Neural cell (in vitro differentiated cells): ENCODE measurements around the gene SLC11A2. TPM values are rescaled to one million over a fixed set of nuclear protein-coding genes. Genes with fewer than 3 reads are reported as not detected.

Experiments
- H2AFZ ChIP-seq: fragments of 200-600, 300-800 bp; sonication (generic), shearing (Covaris generic); 2 replicates; pipeline ENCODE4 v1.6.0; 2014; ENCODE audit warnings: low read depth, mild to moderate bottlenecking, antibody characterized with exemption, low read length, moderate library complexity
- H3F3A ChIP-seq: fragments of 200-600 bp; shearing (Covaris generic); 2 replicates; pipeline ENCODE4 v1.6.1; 2016; ENCODE audit warnings: mild to moderate bottlenecking, moderate library complexity, mixed read lengths, antibody characterized with exemption, low read length; ENCODE audit not compliant: insufficient read depth, poor library complexity, severe bottlenecking
- H3K27ac ChIP-seq: fragments of 200-600, 300-800 bp; sonication (generic), shearing (Covaris generic); 2 replicates; pipeline ENCODE4 v1.5.1; 2014; ENCODE audit warnings: mild to moderate bottlenecking, low read length, moderate library complexity
- H3K27me3 ChIP-seq: fragments of 300-800, 200-600 bp; sonication (generic), shearing (Covaris generic); 2 replicates; pipeline ENCODE4 v1.6.0; 2014; ENCODE audit warnings: mild to moderate bottlenecking, low read depth, low read length, moderate library complexity; ENCODE audit not compliant: insufficient read depth
- H3K36me3 ChIP-seq: fragments of 300-800, 200-600 bp; sonication (generic), shearing (Covaris generic); 2 replicates; pipeline ENCODE4 v1.5.1; 2014; ENCODE audit warnings: mild to moderate bottlenecking, antibody characterized with exemption, low read length, moderate library complexity; ENCODE audit not compliant: insufficient read depth
- H3K4me2 ChIP-seq: fragments of 300-800, 200-600 bp; sonication (generic), shearing (Covaris generic); 2 replicates; pipeline ENCODE4 v1.6.0; 2014; ENCODE audit warnings: mild to moderate bottlenecking, low read length
- H3K4me3 ChIP-seq: fragments of 300-800, 200-600 bp; sonication (generic), shearing (Covaris generic); 2 replicates; pipeline ENCODE4 v1.5.1; 2014; ENCODE audit warnings: mild to moderate bottlenecking, low read length, moderate library complexity
- H3K79me2 ChIP-seq: fragments of 200-600 bp; shearing (Covaris generic); replicated peaks from 2 replicates; pipeline ENCODE4 v1.6.0; 2014; ENCODE audit warnings: mild to moderate bottlenecking, low read length, moderate library complexity; ENCODE audit not compliant: insufficient read depth
- H3K9ac ChIP-seq: fragments of 300-800, 200-600 bp; sonication (generic), shearing (Covaris generic); 2 replicates; pipeline ENCODE4 v1.6.1; 2016; ENCODE audit warnings: mild to moderate bottlenecking, low read length, mixed read lengths
- H3K9me2 ChIP-seq: fragments of 200-600 bp; shearing (Covaris generic); 2 replicates; pipeline ENCODE4 v1.6.1; 2016; ENCODE audit warnings: mild to moderate bottlenecking, low read length, mixed read lengths; ENCODE audit not compliant: insufficient read depth
- H3K9me3 ChIP-seq: fragments of 200-600, 300-800 bp; sonication (generic), shearing (Covaris generic); 2 replicates; pipeline ENCODE4 v1.6.1; 2016; ENCODE audit warnings: mild to moderate bottlenecking, mixed run types, low read length, moderate library complexity, mixed read lengths
- H4K20me1 ChIP-seq: fragments of 200-600 bp; shearing (Covaris generic); 2 replicates; pipeline ENCODE4 v1.6.1; 2016; ENCODE audit warnings: mild to moderate bottlenecking, mixed run types; ENCODE audit not compliant: insufficient read depth
- EP300 ChIP-seq: fragments of 450-650 bp; conservative IDR thresholded peaks from 2 replicates; pipeline ENCODE4 v1.6.1; 2014; ENCODE audit warnings: antibody characterized with exemption, mild to moderate bottlenecking, moderate library complexity; ENCODE audit not compliant: poor library complexity, severe bottlenecking
- EZH2 ChIP-seq: fragments of 200-600, 300-800 bp; shearing (Covaris generic), sonication (generic); IDR thresholded peaks from 2 replicates; pipeline ENCODE4 v1.6.1; 2014; ENCODE audit warnings: antibody characterized with exemption, low read length, borderline replicate concordance, mild to moderate bottlenecking; ENCODE audit not compliant: insufficient read depth, poor library complexity, severe bottlenecking
- MXI1 ChIP-seq: fragments of 450-650 bp; conservative IDR thresholded peaks from 2 replicates; pipeline ENCODE4 v1.6.1; 2014; ENCODE audit warnings: antibody characterized with exemption, mild to moderate bottlenecking; ENCODE audit not compliant: poor library complexity, severe bottlenecking
- POLR2AphosphoS5 ChIP-seq: IDR thresholded peaks from 2 replicates; pipeline ENCODE4 v1.6.1; 2012
- RAD21 ChIP-seq: fragments of 450-650 bp; conservative IDR thresholded peaks from 2 replicates; pipeline ENCODE4 v1.6.1; 2014; ENCODE audit warnings: antibody characterized with exemption, mild to moderate bottlenecking, moderate library complexity
- SMC3 ChIP-seq: fragments of 450-650 bp; conservative IDR thresholded peaks from 2 replicates; pipeline ENCODE4 v1.6.1; 2014; ENCODE audit warnings: antibody characterized with exemption, mild to moderate bottlenecking, moderate library complexity; ENCODE audit not compliant: poor library complexity
- TAF1 ChIP-seq: IDR thresholded peaks from 2 replicates; pipeline ENCODE4 v1.6.1; 2012; ENCODE audit warnings: low read depth
- polyA plus RNA-seq: library from polyadenylated mRNA; depleted of rRNA; stranded (reverse); fragments of >200 nt; gene quantifications from 2 replicates; pipeline ENCODE4 v1.2.3, GENCODE V29; 2014
- TF ChIP-seq, protein P1 (sequence below): fragments of 450-650 bp; IDR thresholded peaks from 2 replicates; pipeline ENCODE4 v1.5.1; 2014; ENCODE audit warnings: antibody characterized with exemption, mild to moderate bottlenecking, moderate library complexity; ENCODE audit not compliant: poor library complexity, severe bottlenecking
- TF ChIP-seq, protein P2 (sequence below): IDR thresholded peaks from 2 replicates; pipeline ENCODE4 v1.6.1; 2012; ENCODE audit warnings: borderline replicate concordance

SLC11A2 gene
- polyA plus RNA-seq, 1 donor from 2014 or later: 62.3 TPM

DNA sequence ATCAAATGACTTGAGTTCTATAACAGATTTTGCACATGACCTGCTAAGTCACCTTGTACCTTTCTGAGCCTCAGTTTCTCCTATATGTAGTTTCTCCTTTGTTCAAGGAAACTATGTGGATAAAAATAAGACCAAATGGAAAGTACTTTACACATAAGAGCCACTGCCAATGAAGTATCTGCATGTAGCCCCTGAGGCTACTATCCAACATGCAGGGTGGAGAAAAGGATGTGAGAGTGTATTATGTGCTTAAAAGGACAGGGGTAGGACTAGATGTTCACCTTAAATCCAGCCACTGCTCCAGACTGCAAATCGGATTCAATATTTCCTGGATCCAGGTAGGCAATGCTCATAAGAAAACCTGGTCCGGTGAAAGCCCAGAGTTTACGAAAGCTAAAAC, 21.2 kb downstream of the SLC11A2 start:
- no peaks in the 10 kb centered on the region for H3K9me3 ChIP-seq
- H3K36me3 ChIP-seq: no peaks in the 10 kb centered on the region
- no peak overlapping the region for H3K4me2 ChIP-seq
- no peak overlapping the region for H3K9ac ChIP-seq
- no peaks in the 10 kb centered on the region for H3K9me2 ChIP-seq
- H3K79me2 ChIP-seq: no peaks in the 10 kb centered on the region
- no peaks in the 10 kb centered on the region for H3F3A ChIP-seq
- no peak overlapping the region for H3K27ac ChIP-seq
- no peaks in the 10 kb centered on the region for H3K27me3 ChIP-seq
- TF ChIP-seq EP300 (no peak), EZH2 (no peak), TAF1 (no peak), SMC3 (no peak), POLR2AphosphoS5 (no peak), MXI1 (no peak), RAD21 (no peak)
- TF ChIP-seq, protein P1, sequence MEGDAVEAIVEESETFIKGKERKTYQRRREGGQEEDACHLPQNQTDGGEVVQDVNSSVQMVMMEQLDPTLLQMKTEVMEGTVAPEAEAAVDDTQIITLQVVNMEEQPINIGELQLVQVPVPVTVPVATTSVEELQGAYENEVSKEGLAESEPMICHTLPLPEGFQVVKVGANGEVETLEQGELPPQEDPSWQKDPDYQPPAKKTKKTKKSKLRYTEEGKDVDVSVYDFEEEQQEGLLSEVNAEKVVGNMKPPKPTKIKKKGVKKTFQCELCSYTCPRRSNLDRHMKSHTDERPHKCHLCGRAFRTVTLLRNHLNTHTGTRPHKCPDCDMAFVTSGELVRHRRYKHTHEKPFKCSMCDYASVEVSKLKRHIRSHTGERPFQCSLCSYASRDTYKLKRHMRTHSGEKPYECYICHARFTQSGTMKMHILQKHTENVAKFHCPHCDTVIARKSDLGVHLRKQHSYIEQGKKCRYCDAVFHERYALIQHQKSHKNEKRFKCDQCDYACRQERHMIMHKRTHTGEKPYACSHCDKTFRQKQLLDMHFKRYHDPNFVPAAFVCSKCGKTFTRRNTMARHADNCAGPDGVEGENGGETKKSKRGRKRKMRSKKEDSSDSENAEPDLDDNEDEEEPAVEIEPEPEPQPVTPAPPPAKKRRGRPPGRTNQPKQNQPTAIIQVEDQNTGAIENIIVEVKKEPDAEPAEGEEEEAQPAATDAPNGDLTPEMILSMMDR: no peak
- TF ChIP-seq, protein P2, sequence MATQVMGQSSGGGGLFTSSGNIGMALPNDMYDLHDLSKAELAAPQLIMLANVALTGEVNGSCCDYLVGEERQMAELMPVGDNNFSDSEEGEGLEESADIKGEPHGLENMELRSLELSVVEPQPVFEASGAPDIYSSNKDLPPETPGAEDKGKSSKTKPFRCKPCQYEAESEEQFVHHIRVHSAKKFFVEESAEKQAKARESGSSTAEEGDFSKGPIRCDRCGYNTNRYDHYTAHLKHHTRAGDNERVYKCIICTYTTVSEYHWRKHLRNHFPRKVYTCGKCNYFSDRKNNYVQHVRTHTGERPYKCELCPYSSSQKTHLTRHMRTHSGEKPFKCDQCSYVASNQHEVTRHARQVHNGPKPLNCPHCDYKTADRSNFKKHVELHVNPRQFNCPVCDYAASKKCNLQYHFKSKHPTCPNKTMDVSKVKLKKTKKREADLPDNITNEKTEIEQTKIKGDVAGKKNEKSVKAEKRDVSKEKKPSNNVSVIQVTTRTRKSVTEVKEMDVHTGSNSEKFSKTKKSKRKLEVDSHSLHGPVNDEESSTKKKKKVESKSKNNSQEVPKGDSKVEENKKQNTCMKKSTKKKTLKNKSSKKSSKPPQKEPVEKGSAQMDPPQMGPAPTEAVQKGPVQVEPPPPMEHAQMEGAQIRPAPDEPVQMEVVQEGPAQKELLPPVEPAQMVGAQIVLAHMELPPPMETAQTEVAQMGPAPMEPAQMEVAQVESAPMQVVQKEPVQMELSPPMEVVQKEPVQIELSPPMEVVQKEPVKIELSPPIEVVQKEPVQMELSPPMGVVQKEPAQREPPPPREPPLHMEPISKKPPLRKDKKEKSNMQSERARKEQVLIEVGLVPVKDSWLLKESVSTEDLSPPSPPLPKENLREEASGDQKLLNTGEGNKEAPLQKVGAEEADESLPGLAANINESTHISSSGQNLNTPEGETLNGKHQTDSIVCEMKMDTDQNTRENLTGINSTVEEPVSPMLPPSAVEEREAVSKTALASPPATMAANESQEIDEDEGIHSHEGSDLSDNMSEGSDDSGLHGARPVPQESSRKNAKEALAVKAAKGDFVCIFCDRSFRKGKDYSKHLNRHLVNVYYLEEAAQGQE: no peak
- H4K20me1 ChIP-seq: no peaks in the 10 kb centered on the region
- H2AFZ ChIP-seq: no peak overlapping the region
- no peak overlapping the region for H3K4me3 ChIP-seq

DNA sequence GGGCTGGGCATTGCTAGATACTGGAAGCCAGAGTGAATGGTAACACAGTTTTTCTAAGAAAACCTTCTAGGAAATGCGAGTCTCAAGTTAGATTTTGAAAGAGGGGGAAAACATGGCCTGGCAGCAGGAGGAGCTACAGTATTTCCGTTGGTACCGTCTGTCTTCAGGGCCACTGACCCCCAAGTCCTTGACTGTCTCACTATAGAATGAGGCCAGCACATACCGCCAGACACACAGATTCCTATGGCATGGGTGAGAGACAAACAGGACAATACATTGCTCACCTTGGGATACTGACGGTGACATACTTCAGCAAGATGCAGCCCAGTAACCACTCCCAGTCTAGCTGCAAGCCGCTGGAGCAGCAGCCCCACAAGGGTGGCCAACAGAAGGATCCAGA, 21.7 kb downstream of the SLC11A2 start:
- H2AFZ ChIP-seq: no peak overlapping the region
- no peak for TF ChIP-seq RAD21
- TF ChIP-seq EZH2: no peak
- no peak for TF ChIP-seq MXI1
- TF ChIP-seq, protein P2: no peak
- no peak for TF ChIP-seq SMC3
- TF ChIP-seq TAF1: no peak
- no peak for TF ChIP-seq POLR2AphosphoS5
- TF ChIP-seq EP300: no peak
- H3K36me3 ChIP-seq: no peaks in the 10 kb centered on the region
- H3K27me3 ChIP-seq: no peaks in the 10 kb centered on the region
- no peak overlapping the region for H3K27ac ChIP-seq
- no peak overlapping the region for H3K9ac ChIP-seq
- H3K4me3 ChIP-seq: no peak overlapping the region
- no peaks in the 10 kb centered on the region for H3F3A ChIP-seq
- no peaks in the 10 kb centered on the region for H4K20me1 ChIP-seq
- no peaks in the 10 kb centered on the region for H3K9me3 ChIP-seq
- H3K79me2 ChIP-seq: no peaks in the 10 kb centered on the region
- H3K4me2 ChIP-seq: no peak overlapping the region
- no peaks in the 10 kb centered on the region for H3K9me2 ChIP-seq
